A673 (cell line): ENCODE data around the gene CNIH2. TPM values are rescaled to one million over a fixed set of nuclear protein-coding genes. Genes with fewer than 3 reads are reported as not detected.
A peak's percentile ranks its signal among the peaks of the same experiment; 100 is the strongest.

Experiments
- BruUV-seq: library from RNA; stranded (reverse); fragments of 400-500 nt; replicated peaks from 2 replicates; lab custom pipeline; 2021; lab: Mats Ljungman, UMichigan
- CTCF ChIA-PET: fragments of 300-600 bp; sonication (Branson Sonifier 250); formaldehyde crosslinking; loops from one replicate; lab custom pipeline; 2022; ENCODE audit warnings: antibody characterized with exemption; lab: Charles Lee
- POLR2A ChIA-PET: fragments of 300-600 bp; sonication (Branson Sonifier 250); formaldehyde crosslinking; loops from one replicate; lab custom pipeline; 2022; ENCODE audit warnings: antibody characterized with exemption; ENCODE audit not compliant: low non-redundant PET; lab: Charles Lee
- DNase-seq: peaks from one replicate; pipeline ENCODE4 v3.0.0-alpha.2; 2015; ENCODE audit warnings: low spot score
- H3K27ac ChIP-seq: fragments of 200-600 bp; sonication (generic); 2 replicates; pipeline ENCODE4 v1.5.1; 2016; ENCODE audit warnings: mixed run types, low read depth, mild to moderate bottlenecking, mixed read lengths, antibody characterized with exemption, low read length; ENCODE audit not compliant: poor library complexity, severe bottlenecking
- H3K27me3 ChIP-seq: fragments of 200-600 bp; sonication (generic); replicated peaks from 2 replicates; pipeline ENCODE4 v1.6.1; 2017; ENCODE audit warnings: mixed run types, low read depth, mild to moderate bottlenecking, mixed read lengths, antibody characterized with exemption, low read length; ENCODE audit not compliant: insufficient read depth, poor library complexity
- H3K36me3 ChIP-seq: fragments of 200-600 bp; sonication (generic); 2 replicates; pipeline ENCODE4 v1.6.1; 2016; ENCODE audit warnings: mixed run types, mild to moderate bottlenecking, mixed read lengths, antibody characterized with exemption, low read length; ENCODE audit not compliant: insufficient read depth, poor library complexity, severe bottlenecking
- H3K4me1 ChIP-seq: fragments of 200-600 bp; sonication (generic); 2 replicates; pipeline ENCODE4 v1.6.1; 2017; ENCODE audit warnings: mixed run types, mild to moderate bottlenecking, mixed read lengths, antibody characterized with exemption, low read length; ENCODE audit not compliant: insufficient read depth, poor library complexity, severe bottlenecking
- H3K4me3 ChIP-seq: fragments of 200-600 bp; sonication (generic); 2 replicates; pipeline ENCODE4 v1.5.1; 2016; ENCODE audit warnings: low read depth, mixed run types, mild to moderate bottlenecking, mixed read lengths, low read length; ENCODE audit not compliant: poor library complexity, severe bottlenecking
- H3K9me3 ChIP-seq: fragments of 200-600 bp; sonication (generic); 2 replicates; pipeline ENCODE4 v1.6.1; 2016; ENCODE audit warnings: mixed run types, low read depth, mild to moderate bottlenecking, mixed read lengths, antibody characterized with exemption, low read length; ENCODE audit not compliant: poor library complexity, severe bottlenecking
- EZH2 ChIP-seq: fragments of 200-600 bp; sonication (generic); IDR thresholded peaks from 2 replicates; pipeline ENCODE4 v1.6.1; 2017; ENCODE audit warnings: borderline replicate concordance, low read depth, mild to moderate bottlenecking, mixed read lengths, antibody characterized with exemption, low read length; ENCODE audit not compliant: poor library complexity, severe bottlenecking
- intact Hi-C: fragments of 100-400 bp; cut with micrococcal nuclease; formaldehyde crosslinking; loops from one replicate; pipeline ENCODE4 v1.10.0; 2022; ENCODE audit not compliant: unreplicated experiment
- total RNA-seq: library from RNA; stranded (reverse); gene quantifications from 2 replicates; pipeline ENCODE4 v1.2.3, GENCODE V29; 2021

Gene CNIH2
- total RNA-seq, 1 experiment from 2014 or later, result 13.7 TPM

- peak overlapping the region; percentile 25 for H3K27ac ChIP-seq
- BruUV-seq, result no TSS peak
- intact Hi-C loops, result no loop called here
- H3K36me3 ChIP-seq, result peaks cover 7% of the 10 kb centered on the region
- no peaks in the 10 kb centered on the region for H3K9me3 ChIP-seq
- ChIA-PET POLR2A (no interaction called here), CTCF (no interaction called here)
- no peak for TF ChIP-seq EZH2
- no peak for DNase-seq
- peaks cover 29% of the 10 kb centered on the region for H3K4me1 ChIP-seq
- no peaks in the 10 kb centered on the region for H3K27me3 ChIP-seq
- H3K4me3 ChIP-seq, result no peak overlapping the region
These were observed 55.4 kb downstream of the CNIH2 start for GRCh38 chr11:66333220-66333877.

Other genes starting within 250 kb of the CNIH2 start
- gene GAL3ST3, start 229.0 kb upstream of the CNIH2 start, total RNA-seq, result 1.8 and 2.0 TPM in 2 replicates
- gene SF3B2, start 225.8 kb upstream of the CNIH2 start, total RNA-seq, result 357 and 358 TPM in 2 replicates
- 75.7 and 79.1 TPM in 2 replicates for gene PACS1, start 207.9 kb upstream of the CNIH2 start, total RNA-seq
- gene KLC2, start 20.5 kb upstream of the CNIH2 start, total RNA-seq, result 94.3 and 97.4 TPM in 2 replicates
- 171 and 186 TPM in 2 replicates for gene RAB1B, start 9.5 kb upstream of the CNIH2 start, total RNA-seq
- gene YIF1A, start 11.0 kb downstream of the CNIH2 start, total RNA-seq, result 125 and 128 TPM in 2 replicates
- 1.5 and 1.7 TPM in 2 replicates for gene TMEM151A, start 13.7 kb downstream of the CNIH2 start, total RNA-seq
- gene CD248, start 38.9 kb downstream of the CNIH2 start, total RNA-seq, result 97.8 and 111 TPM in 2 replicates
- 4.9 and 6.4 TPM in 2 replicates for gene RIN1, start 58.3 kb downstream of the CNIH2 start, total RNA-seq
- 76.8 and 93.5 TPM in 2 replicates for gene BRMS1, start 66.9 kb downstream of the CNIH2 start, total RNA-seq
- 47.1 and 53.6 TPM in 2 replicates for gene B4GAT1, start 69.5 kb downstream of the CNIH2 start, total RNA-seq
- 60.4 and 62.4 TPM in 2 replicates for gene SLC29A2, start 93.6 kb downstream of the CNIH2 start, total RNA-seq
- not detected in 2 replicates for gene NPAS4, start 142.9 kb downstream of the CNIH2 start, total RNA-seq
- 96.5 and 97.9 TPM in 2 replicates for gene MRPL11, start 160.7 kb downstream of the CNIH2 start, total RNA-seq
- gene PELI3, start 188.7 kb downstream of the CNIH2 start, total RNA-seq, result 15.4 and 18.5 TPM in 2 replicates
- gene DPP3, start 202.3 kb downstream of the CNIH2 start, total RNA-seq, result 83.3 and 93.3 TPM in 2 replicates
- 40.5 and 48.4 TPM in 2 replicates for gene BBS1, start 232.5 kb downstream of the CNIH2 start, total RNA-seq